ENCODE measurements around the gene SMIM12.

- TF ChIP-seq REST (IDR thresholded peaks at IDR 0.05), result no peak
- TF ChIP-seq CTCF (IDR thresholded peaks at IDR 0.05; ENCODE audit: low read depth, low read length, missing input control), result no peak
These were observed 39.9 kb upstream of the SMIM12 start for GRCh38 chr1:34899471-34899870.
